Activated CD8-positive, alpha-beta memory T cell treated with anti-CD3 and anti-CD28 coated beads, Interleukin-2, amount 50 U/mL, for 24 hours (primary cell): Measurements from ENCODE around the gene CDKAL1.

Experiments used
- DNase-seq: peaks from one replicate; pipeline ENCODE4 v3.0.0-alpha.2; 2020; ENCODE audit errors: extremely low read depth

Gene CDKAL1

GRCh38 chr6:20965276-20965675, 431.0 kb downstream of the CDKAL1 start:
- no peak for DNase-seq

DNA sequence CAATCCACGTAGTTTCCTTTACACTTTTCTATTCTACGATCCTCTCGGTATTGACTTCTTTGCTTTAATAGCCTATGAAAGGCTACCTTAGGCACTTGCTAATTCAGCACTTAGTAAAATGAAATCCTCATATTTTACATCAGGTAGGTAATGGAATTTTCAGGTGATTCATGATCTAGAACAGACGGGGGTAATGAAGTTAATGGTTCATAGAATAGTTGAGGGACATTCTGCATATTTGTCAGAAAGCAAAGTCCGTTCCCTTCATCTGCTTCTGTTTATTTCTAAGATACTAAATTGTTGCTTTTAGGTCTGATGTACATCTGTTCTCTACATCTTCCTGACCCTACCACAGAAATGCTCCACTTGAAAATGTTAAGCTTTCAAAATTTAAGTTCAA, 431.7 kb downstream of the CDKAL1 start:
- no peak for DNase-seq

DNA sequence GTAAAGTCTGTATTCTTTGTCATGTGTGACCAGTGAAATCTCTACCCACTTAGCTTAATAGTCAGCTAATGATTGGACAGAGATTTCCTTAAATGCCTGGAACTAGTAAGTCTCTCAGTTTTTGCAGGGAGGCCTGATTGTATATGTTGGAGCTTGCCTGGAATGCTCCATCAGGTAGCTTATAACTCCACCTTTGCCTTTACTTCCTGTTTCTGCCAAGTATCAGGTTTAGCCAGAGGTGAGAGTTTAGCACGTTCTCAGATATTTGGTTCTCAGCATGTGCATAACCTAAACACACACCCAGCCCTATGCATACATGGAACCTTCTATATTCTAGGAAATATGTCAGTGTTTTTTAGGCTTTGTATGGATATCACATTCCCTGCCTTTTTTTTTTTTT, 435.3 kb downstream of the CDKAL1 start:
- no peak for DNase-seq

- DNase-seq, result no peak
Observed at GRCh38 chr6:20976391-20976918, 442.2 kb downstream of the CDKAL1 start.

DNA sequence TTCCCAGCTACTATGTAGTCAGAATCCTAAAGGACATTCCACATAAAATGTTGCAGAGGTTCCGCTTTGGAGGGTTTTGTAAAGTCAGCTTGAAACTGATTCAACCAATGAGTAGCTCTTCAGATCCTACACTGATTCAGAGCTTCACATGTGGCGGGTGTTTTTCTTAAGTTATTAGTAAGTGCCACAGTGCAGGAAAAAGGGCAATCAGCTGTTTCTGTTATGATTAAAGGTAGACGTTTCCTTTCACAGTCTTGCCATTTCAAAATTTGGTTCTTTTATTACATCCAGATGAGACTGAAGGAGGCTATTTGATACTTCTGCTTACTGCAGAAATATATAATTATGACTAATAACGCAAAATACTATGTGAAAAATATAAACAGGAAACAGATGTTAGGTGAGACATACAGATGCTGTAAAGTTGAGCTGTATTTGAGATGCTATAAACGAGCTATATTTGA, 443.9 kb downstream of the CDKAL1 start:
- no peak for DNase-seq

GRCh38 chr6:20979076-20979475, 444.8 kb downstream of the CDKAL1 start:
- no peak for DNase-seq

DNA sequence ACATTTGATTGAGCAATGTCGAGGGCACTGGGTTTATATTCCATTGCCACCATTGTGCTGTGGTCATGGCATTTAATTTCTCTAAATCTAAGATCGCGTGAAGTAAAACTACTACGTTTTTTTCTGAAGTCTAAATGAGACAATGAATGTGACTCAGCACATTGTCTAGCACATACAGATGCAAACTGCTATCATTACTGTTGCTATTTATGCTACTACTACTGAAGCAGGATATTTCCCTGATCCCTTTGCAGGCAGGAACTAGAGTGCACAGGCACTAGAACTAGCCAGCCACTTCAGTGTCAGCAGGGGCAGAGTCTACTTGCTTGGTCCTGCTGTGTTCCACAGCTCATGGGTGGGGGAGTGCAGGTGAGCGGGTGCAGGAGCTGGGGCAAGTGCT, 449.7 kb downstream of the CDKAL1 start:
- DNase-seq, result no peak

DNA sequence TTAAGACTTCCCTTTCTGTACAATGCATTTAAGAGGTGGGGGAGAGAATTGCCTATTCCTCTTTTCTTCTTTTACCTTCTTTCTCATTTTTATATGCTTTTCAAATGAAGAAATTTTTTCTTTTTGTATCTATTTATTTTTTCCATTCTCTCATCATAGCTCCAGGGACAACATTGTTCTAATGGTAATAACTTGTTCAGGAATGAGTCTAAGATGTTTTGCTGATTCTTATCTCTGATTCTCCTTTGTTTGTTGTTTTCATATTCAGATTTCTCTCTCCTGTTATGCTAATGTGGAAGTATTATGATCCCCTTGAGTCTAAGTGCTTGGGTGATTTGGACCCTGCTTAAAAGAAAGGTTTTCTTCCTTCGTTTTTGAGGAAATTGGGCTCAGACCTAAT, 451.6 kb downstream of the CDKAL1 start:
- no peak for DNase-seq

- DNase-seq, result no peak
Observed at GRCh38 chr6:20991910-20992309, 457.7 kb downstream of the CDKAL1 start.

GRCh38 chr6:20996099-20996498, 461.8 kb downstream of the CDKAL1 start:
- no peak for DNase-seq

DNA sequence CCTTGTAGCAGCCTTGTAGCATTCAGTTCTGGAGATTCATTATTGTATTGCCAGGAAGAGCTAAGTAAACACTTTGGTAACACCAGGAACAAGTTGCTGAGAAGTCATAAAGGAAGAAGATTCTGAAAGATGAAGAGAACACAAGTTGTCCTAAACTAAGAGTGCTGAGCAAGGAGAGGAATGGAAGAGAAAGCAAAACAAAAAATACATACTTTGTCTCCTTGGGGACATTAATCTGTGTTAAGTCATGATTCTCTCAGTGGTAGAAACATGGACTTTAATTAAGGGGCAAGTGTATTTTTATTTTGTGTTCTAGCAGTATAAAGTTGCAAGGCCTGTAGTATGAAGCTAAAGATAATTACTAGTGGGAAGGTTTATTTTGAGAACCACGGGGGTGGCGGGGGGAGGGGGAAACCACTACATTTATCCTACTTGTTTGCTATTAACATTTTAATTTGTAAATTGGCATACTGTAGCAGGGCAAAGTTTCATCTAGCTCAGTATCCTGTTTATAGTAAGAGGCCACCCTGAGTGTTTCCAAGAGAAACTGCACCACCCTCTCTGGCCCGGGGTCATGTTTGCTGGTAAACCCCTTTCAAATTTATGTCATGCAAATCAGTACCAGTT, 463.0 kb downstream of the CDKAL1 start:
- DNase-seq, result no peak

DNA sequence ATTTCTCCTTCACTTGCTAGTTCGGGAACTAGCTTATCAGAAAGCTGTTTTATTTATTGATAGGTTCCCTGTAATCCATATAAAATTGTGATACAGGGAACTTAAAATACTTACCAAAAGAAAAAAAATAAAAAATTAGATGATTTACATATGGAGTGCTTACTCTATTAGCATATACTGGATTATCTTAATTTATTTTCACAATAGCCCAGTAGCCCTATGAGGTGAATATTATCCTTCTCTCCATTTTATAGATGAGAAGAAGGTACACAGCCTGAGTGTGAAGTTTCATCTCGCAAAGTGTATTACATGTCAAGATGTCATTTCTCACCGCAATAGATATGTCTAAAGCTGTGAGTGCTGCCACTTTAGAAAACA, 463.5 kb downstream of the CDKAL1 start:
- no peak for DNase-seq

- DNase-seq, result no peak
Observed at GRCh38 chr6:20998748-20999448, 464.6 kb downstream of the CDKAL1 start.

DNA sequence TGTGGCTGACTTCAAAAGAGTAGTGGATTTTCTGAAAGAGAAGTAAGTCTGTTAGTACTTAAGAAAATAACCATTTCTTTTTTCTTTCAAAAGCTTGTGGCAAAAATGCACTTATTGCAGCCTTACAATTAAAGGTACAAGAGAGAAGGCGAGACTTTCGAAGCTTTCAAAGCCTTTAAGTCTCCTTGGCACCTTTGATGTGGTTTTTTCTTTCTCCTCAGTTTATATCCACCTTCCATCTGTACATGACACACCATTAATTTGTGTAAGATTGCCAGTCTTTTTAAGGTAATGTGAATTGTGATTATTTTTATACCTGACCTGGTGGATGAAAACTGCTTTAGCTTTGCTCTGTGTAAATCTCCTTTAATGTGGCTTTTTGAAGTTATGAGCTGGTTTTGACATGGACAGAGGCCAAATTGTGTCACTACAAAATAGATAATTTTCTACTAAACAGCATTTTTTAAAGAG, 466.1 kb downstream of the CDKAL1 start:
- no peak for DNase-seq

- DNase-seq, result no peak
Observed at GRCh38 chr6:21001736-21002135, 467.5 kb downstream of the CDKAL1 start.

GRCh38 chr6:21003780-21004541, 469.7 kb downstream of the CDKAL1 start:
- DNase-seq, result no peak

DNA sequence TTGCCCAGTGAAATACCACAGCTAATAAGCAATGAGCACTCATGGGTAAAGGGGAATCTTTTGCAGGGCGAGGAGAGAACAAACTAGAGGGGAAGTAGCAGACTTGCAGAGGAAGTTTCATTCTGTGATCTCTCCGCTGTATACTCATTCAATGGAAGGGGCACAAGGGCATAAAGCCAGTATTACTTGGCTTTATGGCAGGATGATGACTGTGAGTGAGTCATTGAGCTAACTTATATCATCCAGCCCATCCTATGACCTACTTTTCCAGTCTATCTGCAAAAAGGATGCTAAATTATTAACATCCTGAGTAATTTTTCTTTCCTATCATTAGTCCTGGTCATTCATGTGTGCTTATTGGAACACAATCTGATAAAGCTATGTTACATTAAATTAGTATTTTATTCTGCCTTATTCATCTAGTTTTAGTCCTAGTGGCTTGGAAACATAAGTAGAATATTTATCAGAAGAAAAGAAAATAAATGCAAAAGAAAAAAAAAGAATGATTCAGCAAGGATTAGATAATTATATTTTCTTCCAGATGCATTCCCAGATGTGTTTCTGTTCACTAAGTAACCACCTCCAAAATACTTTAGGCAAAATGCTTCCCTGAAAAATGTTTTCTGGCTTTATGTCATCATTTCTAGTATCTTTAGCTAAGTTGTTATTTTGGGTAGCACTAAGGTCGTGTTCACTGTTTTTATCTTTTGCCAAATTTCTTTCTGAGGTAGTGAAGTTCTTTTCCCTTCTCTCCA, 471.7 kb downstream of the CDKAL1 start:
- DNase-seq, result no peak

DNA sequence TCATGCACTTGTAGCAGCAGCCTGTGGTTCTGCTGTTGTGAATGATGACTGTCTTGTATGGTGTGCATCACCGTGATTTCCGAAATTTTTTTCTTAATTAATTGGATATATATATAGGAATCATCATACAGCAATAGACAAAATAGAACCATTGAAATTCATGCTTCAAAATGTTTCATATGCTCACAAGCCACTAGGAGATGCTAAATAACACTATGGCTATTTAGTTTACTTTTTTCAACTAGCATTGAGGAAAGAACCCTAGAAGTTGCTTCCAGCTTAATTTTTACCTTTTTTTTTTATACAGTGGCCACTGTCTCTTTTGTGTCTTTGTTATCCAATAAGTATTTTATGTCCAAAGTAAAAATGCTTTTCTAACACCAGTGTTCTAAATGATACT, 485.4 kb downstream of the CDKAL1 start:
- DNase-seq, result no peak

GRCh38 chr6:21022343-21023107, 488.3 kb downstream of the CDKAL1 start:
- no peak for DNase-seq

DNA sequence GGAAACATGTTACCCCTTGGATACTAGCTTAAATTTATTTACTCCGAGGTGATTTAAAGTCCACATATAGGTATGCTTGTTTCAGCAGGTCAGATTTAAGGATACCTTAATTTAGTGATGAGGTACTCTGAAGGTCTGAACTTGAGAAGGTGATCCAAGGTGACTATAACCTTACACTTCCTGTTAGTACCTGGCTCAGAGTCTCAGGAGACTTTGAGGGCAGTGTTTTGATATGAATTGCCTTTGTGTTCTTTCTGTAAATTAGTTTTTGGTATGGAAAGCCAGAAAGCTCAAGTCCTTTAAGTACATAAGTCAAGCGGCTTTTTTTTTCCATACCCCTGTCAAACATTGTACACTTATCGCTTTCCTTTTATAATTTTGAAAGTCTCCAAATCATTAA, 489.0 kb downstream of the CDKAL1 start:
- no peak for DNase-seq

GRCh38 chr6:21024616-21025015, 490.4 kb downstream of the CDKAL1 start:
- DNase-seq, result no peak
